Right lobe of liver (tissue), 6 donors: Measurements from ENCODE around the gene TRIM42. TPM values are rescaled to one million over a fixed set of nuclear protein-coding genes. Genes with fewer than 3 reads are reported as not detected.
A peak's percentile ranks its signal among the peaks of the same experiment; 100 is the strongest.

ENCODE experiments used
- ATAC-seq, 4 donors: fragments of 200-7000 bp; cut with Tn5 transposase; one replicate each; pipeline ENCODE4 v1.9.1; 2020; ENCODE audit warnings: mild to moderate bottlenecking in 4 of 4, moderate library complexity in 4 of 4
- DNase-seq, 3 donors: peaks; one replicate each; pipeline ENCODE4 v3.0.0-alpha.2; 2020
- H3K27ac ChIP-seq, 3 donors: fragments of 200-600 bp; one replicate each; pipeline ENCODE4 v1.8.0; 2022
- H3K27me3 ChIP-seq, 2 donors: fragments of 200-600 bp; one replicate each; pipeline ENCODE4 v1.8.0; 2022
- H3K36me3 ChIP-seq, 4 donors: fragments of 200-600 bp; sonication (generic) in 1 of 4; one replicate each; pipeline versions ENCODE4 v1.5.1 to v1.8.0; 2017 to 2022; ENCODE audit warnings: control low read depth in 1 of 4
- H3K4me1 ChIP-seq, 4 donors: fragments of 200-600 bp; sonication (generic) in 1 of 4; one replicate each; pipeline versions ENCODE4 v1.5.1 to v1.8.0; 2017 to 2022; ENCODE audit warnings: control low read depth in 1 of 4
- H3K4me3 ChIP-seq, 3 donors: fragments of 200-600 bp; one replicate each; pipeline ENCODE4 v1.8.0; 2022
- H3K9me3 ChIP-seq, 4 donors: fragments of 200-600 bp; sonication (generic) in 1 of 4; one replicate each; pipeline versions ENCODE4 v1.5.1 to v1.8.0; 2017 to 2022; ENCODE audit warnings: control low read depth in 1 of 4
- CTCF ChIP-seq, 4 donors: fragments of 200-600 bp in 3 of 4; fragments of 450-650 bp in 1 of 4; IDR thresholded peaks; one replicate each; pipeline versions ENCODE4 v1.5.1 to v1.8.0; 2016 to 2022; ENCODE audit warnings: antibody characterized with exemption in 4 of 4, mild to moderate bottlenecking in 2 of 4
- POLR2A ChIP-seq: fragments of 450-650 bp; IDR thresholded peaks from one replicate; pipeline ENCODE4 v1.6.1; 2017; ENCODE audit warnings: antibody characterized with exemption, mild to moderate bottlenecking
- WGBS: methylation state at CpG from one replicate; pipeline ENCODE4 v1.1.6; 2018; ENCODE audit warnings: low coverage, low lambda C conversion rate; ENCODE audit not compliant: insufficient coverage; ENCODE audit errors: missing lambda C conversion rate; 5-methylcytosine and 5-hydroxymethylcytosine counted together
- intact Hi-C, 2 donors: fragments of 100-400 bp; cut with DNase I; formaldehyde crosslinking; loops; one replicate each; pipeline versions ENCODE4 v1.11.2 to v1.14.1; 2022
- total RNA-seq, 6 experiments: library from RNA; depleted of rRNA in 2 of 6; stranded (reverse); fragments of >200 nt in 2 of 6; fragmentation: NEBNext Ultra II Directional in 3 of 6; extraction: Animal tissue kit (Norgen Biotek cat#: 25700) in 3 of 6; gene quantifications; one replicate each; pipeline versions ENCODE4 v1.1.0 to v1.2.4, GENCODE V29; 2016 to 2023
- donor health status: DM: no; HTN: yes; CAD: no.
- donor health status: DM: no; HTN: no; CAD: no.
- donor health status: DM: no; HTN: no; CAD: no.
- donor health status: DM: no; HTN: yes; CAD: no.
- donor health status: DM: no; HTN: yes; CAD: no.

The TRIM42 gene
- total RNA-seq, 6 experiments from 2014 or later, result not detected

- TF ChIP-seq POLR2A (no peak), CTCF (IDR thresholded peaks at IDR 0.05) (peak; percentile 51 to 70 (median 60))
- H3K27me3 ChIP-seq, result no peaks in the 10 kb centered on the region
- WGBS, result 38% methylated on average over 4 of the region's 5 CpGs
- no peaks in the 10 kb centered on the region for H3K4me1 ChIP-seq
- ATAC-seq (peak; percentile 75 to 88 (median 82)), DNase-seq (peak; percentile 35 to 63 (median 47))
- intact Hi-C loops, result no loop called here
- H3K9me3 ChIP-seq, result no peaks in the 10 kb centered on the region
- H3K27ac ChIP-seq, result no peak overlapping the region
- no peaks in the 10 kb centered on the region for H3K36me3 ChIP-seq
- no peak overlapping the region for H3K4me3 ChIP-seq
These were observed 59.1 kb downstream of the TRIM42 start for GRCh38 chr3:140736863-140737460.

- Histone ChIP-seq H3K27ac (no peak overlapping the region), H3K4me1 (no peaks in the 10 kb centered on the region), H3K36me3 (no peaks in the 10 kb centered on the region), H3K9me3 (no peaks in the 10 kb centered on the region), H3K27me3 (no peaks in the 10 kb centered on the region), H3K4me3 (no peak overlapping the region)
- intact Hi-C loops, result no loop called here
- ATAC-seq (no peak), DNase-seq (no peak)
- 75% methylated on average over 2 of the region's 2 CpGs for WGBS
- no peak for TF ChIP-seq CTCF (IDR thresholded peaks at IDR 0.05)
- no peak for TF ChIP-seq POLR2A
These were observed 64.3 kb downstream of the TRIM42 start for GRCh38 chr3:140742116-140742515.

GRCh38 chr3:140748171-140748570, 70.3 kb downstream of the TRIM42 start:
- WGBS, result 37% methylated on average over 2 of the region's 3 CpGs
- DNase-seq (no peak), ATAC-seq (no peak)
- no peak overlapping the region for H3K4me3 ChIP-seq
- no peak overlapping the region for H3K27ac ChIP-seq
- no peaks in the 10 kb centered on the region for H3K4me1 ChIP-seq
- H3K9me3 ChIP-seq, result no peaks in the 10 kb centered on the region
- intact Hi-C loops, result no loop called here
- H3K36me3 ChIP-seq, result no peaks in the 10 kb centered on the region
- TF ChIP-seq CTCF (IDR thresholded peaks at IDR 0.05) (no peak), POLR2A (no peak)
- no peaks in the 10 kb centered on the region for H3K27me3 ChIP-seq

- no peak for ATAC-seq
- no peaks in the 10 kb centered on the region for H3K9me3 ChIP-seq
- no peak overlapping the region for H3K4me3 ChIP-seq
- H3K27me3 ChIP-seq, result no peaks in the 10 kb centered on the region
- 73% methylated on average over 1 of the region's 1 CpG for WGBS
- DNase-seq, result no peak
- no peaks in the 10 kb centered on the region for H3K36me3 ChIP-seq
- no peak overlapping the region for H3K27ac ChIP-seq
- H3K4me1 ChIP-seq, result no peaks in the 10 kb centered on the region
- TF ChIP-seq CTCF (IDR thresholded peaks at IDR 0.05), result no peak
- TF ChIP-seq POLR2A, result no peak
- intact Hi-C loops, result no loop called here
These were observed 71.0 kb downstream of the TRIM42 start for GRCh38 chr3:140748903-140749302.
